ENCODE results near the gene RAB24.
A peak's percentile ranks its signal among the peaks of the same experiment; 100 is the strongest.

Gene RAB24

DNA sequence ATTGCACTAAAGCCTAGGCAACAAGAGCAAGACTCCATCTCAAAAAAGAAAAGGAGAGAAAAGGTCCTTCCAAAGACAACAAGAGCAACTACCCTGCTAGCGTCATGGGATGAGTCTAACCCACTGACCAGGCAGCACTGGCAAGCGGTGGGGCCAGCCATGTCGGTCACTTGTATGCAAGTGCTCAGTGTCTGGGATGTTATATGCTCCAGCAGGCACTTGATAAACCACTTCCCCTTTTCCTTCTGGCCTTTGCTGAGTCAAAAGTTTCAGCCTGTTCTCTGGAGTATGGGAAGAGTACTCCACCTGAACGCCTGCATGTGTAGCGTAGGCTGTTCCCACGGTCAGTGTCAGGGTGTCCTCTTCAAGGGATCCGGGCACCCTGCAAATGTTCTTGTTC lies 17.4 kb upstream of the RAB24 start:
- Histone ChIP-seq H3K9ac (ENCODE audit: low read length in 5 of 5) (no peak overlapping the region), H3K36me3 (ENCODE audit: control insufficient read depth in 5 of 5, insufficient read depth in 5 of 5, low read length in 5 of 5) (peaks cover 0 to 8% (median 6%) of the 10 kb centered on the region in 5 donors), H3K9me3 (ENCODE audit: control insufficient read depth in 5 of 5, low read length in 5 of 5) (no peaks in the 10 kb centered on the region), H3K27me3 (ENCODE audit: control insufficient read depth in 5 of 5, insufficient read depth in 4 of 5, low read length in 5 of 5) (no peaks in the 10 kb centered on the region), H3K27ac (ENCODE audit: low read depth, low read length) (no peak overlapping the region), H3K4me1 (ENCODE audit: control insufficient read depth in 5 of 5, insufficient read depth in 5 of 5, low read length in 5 of 5) (peaks cover 0 to 6% (median 0%) of the 10 kb centered on the region in 5 donors), H3K4me3 (ENCODE audit: low read depth in 1 of 5, low read length in 5 of 5) (no peak overlapping the region)

DNA sequence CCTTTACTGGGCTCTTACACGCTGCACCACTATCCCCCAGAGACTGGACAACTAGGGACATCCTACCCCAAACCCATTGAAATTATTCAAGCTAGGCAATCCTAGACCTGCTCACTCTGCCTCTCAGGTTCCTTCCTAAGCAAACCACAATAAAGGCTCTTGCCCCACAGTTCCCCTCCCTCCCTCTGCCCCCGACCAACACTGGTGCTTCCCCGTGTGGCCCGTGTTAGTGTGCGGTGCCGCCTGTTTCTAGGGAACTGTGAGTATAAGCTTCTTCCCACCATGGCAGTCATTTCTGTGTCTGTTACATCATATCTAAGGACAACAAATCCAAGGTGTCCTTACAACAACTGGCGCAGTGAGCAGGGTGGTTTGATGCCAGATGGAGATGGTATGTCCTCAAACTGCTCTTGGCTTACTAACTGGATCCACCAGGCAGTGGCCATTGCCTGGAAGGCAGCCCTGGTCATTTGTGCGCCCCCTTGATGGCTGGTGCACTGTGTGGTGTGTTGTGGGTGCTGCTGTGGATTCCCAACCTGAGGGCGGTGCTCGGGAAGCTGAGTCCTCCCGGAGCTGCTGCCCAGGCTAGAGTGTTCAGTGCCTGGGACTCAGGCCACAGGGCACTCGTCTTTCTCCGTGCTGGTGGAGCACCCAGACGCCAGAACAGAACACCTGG lies 16.5 kb upstream of the RAB24 start:
- Histone ChIP-seq H3K27me3 (ENCODE audit: control insufficient read depth in 5 of 5, insufficient read depth in 4 of 5, low read length in 5 of 5) (no peaks in the 10 kb centered on the region), H3K36me3 (ENCODE audit: control insufficient read depth in 5 of 5, insufficient read depth in 5 of 5, low read length in 5 of 5) (peaks cover 0 to 8% (median 6%) of the 10 kb centered on the region in 5 donors), H3K9me3 (ENCODE audit: control insufficient read depth in 5 of 5, low read length in 5 of 5) (no peaks in the 10 kb centered on the region), H3K27ac (ENCODE audit: low read depth, low read length) (no peak overlapping the region), H3K4me1 (ENCODE audit: control insufficient read depth in 5 of 5, insufficient read depth in 5 of 5, low read length in 5 of 5) (peaks cover 0 to 6% (median 0%) of the 10 kb centered on the region in 5 donors), H3K9ac (ENCODE audit: low read length in 5 of 5) (no peak overlapping the region), H3K4me3 (ENCODE audit: low read depth in 1 of 5, low read length in 5 of 5) (no peak overlapping the region)

DNA sequence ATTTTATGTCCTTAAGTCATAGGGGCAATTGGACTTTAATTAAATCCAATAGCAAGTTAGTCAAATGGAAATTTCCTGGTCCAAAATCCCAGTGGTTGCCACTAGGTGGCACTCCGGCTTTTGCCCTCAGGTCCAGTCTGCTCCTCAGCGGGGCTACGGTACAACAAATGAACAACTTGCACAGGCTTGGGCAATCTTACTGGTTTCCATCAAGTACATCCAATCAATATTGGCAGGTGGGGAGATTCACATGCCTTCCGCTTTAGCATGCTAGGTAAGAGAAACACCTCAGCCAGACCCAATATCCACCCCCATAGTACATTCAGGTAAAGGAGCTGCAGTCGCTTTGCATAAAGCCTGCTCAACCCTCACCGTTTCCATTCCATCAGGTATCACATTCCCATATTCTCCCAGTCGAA lies 14.4 kb upstream of the RAB24 start:
- H3K4me1 ChIP-seq (ENCODE audit: control insufficient read depth in 5 of 5, insufficient read depth in 5 of 5, low read length in 5 of 5), result peaks cover 0 to 6% (median 0%) of the 10 kb centered on the region in 5 donors
- no peaks in the 10 kb centered on the region for H3K27me3 ChIP-seq (ENCODE audit: control insufficient read depth in 5 of 5, insufficient read depth in 4 of 5, low read length in 5 of 5)
- H3K9ac ChIP-seq (ENCODE audit: low read length in 5 of 5), result no peak overlapping the region
- peaks cover 0 to 8% (median 5%) of the 10 kb centered on the region in 5 donors for H3K36me3 ChIP-seq (ENCODE audit: control insufficient read depth in 5 of 5, insufficient read depth in 5 of 5, low read length in 5 of 5)
- H3K4me3 ChIP-seq (ENCODE audit: low read depth in 1 of 5, low read length in 5 of 5), result no peak overlapping the region
- H3K27ac ChIP-seq (ENCODE audit: low read depth, low read length), result no peak overlapping the region
- H3K9me3 ChIP-seq (ENCODE audit: control insufficient read depth in 5 of 5, low read length in 5 of 5), result no peaks in the 10 kb centered on the region

DNA sequence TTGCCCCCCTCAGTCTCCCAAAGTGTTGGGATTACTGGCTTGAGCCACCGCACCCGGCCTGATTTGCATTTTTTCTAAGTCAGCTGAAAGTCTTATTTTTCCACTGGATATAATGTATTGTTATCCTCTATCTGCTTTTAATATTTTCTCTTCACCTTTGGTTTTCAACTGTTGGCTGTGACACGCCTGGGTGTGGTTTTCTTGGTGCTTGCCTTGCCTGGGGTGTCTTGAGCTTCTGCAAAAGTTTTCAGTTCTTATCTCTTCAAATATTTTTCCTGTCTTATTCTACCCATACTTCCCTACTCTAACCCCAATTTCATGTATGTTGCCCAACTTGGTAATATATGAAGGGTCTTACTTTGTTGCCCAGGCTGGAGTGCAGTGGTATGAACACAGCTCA lies 12.5 kb upstream of the RAB24 start:
- Histone ChIP-seq H3K4me1 (ENCODE audit: control insufficient read depth in 5 of 5, insufficient read depth in 5 of 5, low read length in 5 of 5) (peaks cover 0 to 24% (median 16%) of the 10 kb centered on the region in 5 donors), H3K9me3 (ENCODE audit: control insufficient read depth in 5 of 5, low read length in 5 of 5) (no peaks in the 10 kb centered on the region), H3K27ac (ENCODE audit: low read depth, low read length) (no peak overlapping the region), H3K27me3 (ENCODE audit: control insufficient read depth in 5 of 5, insufficient read depth in 4 of 5, low read length in 5 of 5) (no peaks in the 10 kb centered on the region), H3K36me3 (ENCODE audit: control insufficient read depth in 5 of 5, insufficient read depth in 5 of 5, low read length in 5 of 5) (peaks cover 0 to 7% (median 5%) of the 10 kb centered on the region in 5 donors), H3K9ac (ENCODE audit: low read length in 5 of 5) (no peak overlapping the region), H3K4me3 (ENCODE audit: low read depth in 1 of 5, low read length in 5 of 5) (no peak overlapping the region)

DNA sequence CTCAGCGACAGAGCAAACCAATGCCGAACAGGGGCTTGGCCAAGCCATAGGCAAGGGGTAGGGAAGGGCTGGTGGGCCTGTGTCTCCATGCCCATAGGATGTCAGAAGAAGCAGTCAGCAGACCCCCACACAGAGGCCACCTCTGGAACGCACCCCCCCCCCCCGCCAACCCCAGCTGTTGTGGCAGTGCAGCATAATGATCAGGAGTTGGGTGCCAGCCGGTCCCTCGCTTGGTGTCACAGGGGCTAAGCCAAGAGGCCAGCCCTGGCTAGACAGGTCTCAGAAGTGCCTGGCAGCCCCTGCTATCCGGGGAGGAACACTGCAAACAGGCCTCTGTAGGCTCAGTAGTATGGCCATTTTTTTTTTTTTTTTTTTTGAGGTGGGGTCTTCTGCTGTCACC lies 11.9 kb upstream of the RAB24 start:
- Histone ChIP-seq H3K4me1 (ENCODE audit: control insufficient read depth in 5 of 5, insufficient read depth in 5 of 5, low read length in 5 of 5) (peaks cover 0 to 25% (median 22%) of the 10 kb centered on the region in 5 donors), H3K9me3 (ENCODE audit: control insufficient read depth in 5 of 5, low read length in 5 of 5) (no peaks in the 10 kb centered on the region), H3K9ac (ENCODE audit: low read length in 5 of 5) (no peak overlapping the region), H3K27ac (ENCODE audit: low read depth, low read length) (no peak overlapping the region), H3K4me3 (ENCODE audit: low read depth in 1 of 5, low read length in 5 of 5) (no peak overlapping the region), H3K27me3 (ENCODE audit: control insufficient read depth in 5 of 5, insufficient read depth in 4 of 5, low read length in 5 of 5) (no peaks in the 10 kb centered on the region), H3K36me3 (ENCODE audit: control insufficient read depth in 5 of 5, insufficient read depth in 5 of 5, low read length in 5 of 5) (peaks cover 0 to 7% (median 4%) of the 10 kb centered on the region in 5 donors)

DNA sequence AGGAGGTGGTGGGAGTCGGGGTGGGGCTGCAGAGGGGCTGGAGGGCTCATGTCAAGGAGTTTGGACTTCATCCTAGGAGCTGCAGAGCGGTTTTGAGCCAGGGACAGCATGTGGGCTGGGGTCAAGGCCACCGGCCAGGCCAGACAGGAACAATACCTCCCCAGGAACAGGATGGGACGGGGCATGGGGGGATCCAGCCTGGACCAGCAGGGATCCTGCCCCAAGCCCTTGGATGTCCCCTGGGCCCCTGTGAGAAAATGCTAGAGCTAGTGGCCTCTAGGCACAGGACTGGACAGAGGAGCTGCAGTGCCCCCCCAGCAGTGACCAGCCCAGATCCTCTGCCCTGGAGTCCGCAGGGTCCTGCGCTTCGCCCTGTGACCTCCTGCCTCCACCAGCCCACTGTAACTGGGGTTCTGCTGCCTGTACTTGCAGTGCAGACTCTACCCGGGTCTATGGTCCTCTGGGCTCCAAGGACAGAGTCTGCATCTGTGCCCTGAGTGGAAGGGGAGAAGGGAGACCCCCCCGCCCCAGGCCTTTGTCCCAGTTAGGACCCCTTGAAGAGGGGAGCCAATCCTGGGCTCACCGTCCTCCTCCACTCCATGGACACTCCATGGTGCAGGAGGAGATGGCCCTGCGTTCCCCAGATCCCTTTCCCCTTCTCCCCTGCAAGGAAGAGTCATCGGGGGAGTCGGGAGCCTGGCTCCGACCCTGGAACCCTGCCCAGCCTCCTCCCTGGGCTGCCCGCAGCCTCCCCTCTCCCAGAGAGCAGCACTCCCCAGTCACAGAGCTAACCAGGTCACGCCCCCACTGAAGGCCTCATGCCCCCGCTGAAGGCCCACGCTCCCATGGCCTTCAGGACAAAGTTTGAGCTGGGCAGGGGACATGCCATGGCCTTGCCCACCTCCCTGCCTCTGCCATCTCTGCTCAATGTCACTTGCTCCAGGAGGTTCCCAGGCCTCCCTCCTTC lies 11.1 kb upstream of the RAB24 start:
- H3K27me3 ChIP-seq (ENCODE audit: control insufficient read depth in 5 of 5, insufficient read depth in 4 of 5, low read length in 5 of 5), result no peaks in the 10 kb centered on the region
- peaks cover 0 to 32% (median 28%) of the 10 kb centered on the region in 5 donors for H3K4me1 ChIP-seq (ENCODE audit: control insufficient read depth in 5 of 5, insufficient read depth in 5 of 5, low read length in 5 of 5)
- peaks cover 0 to 3% (median 0%) of the 10 kb centered on the region in 5 donors for H3K36me3 ChIP-seq (ENCODE audit: control insufficient read depth in 5 of 5, insufficient read depth in 5 of 5, low read length in 5 of 5)
- H3K9me3 ChIP-seq (ENCODE audit: control insufficient read depth in 5 of 5, low read length in 5 of 5), result no peaks in the 10 kb centered on the region
- no peak overlapping the region for H3K4me3 ChIP-seq (ENCODE audit: low read depth in 1 of 5, low read length in 5 of 5)
- no peak overlapping the region for H3K27ac ChIP-seq (ENCODE audit: low read depth, low read length)
- H3K9ac ChIP-seq (ENCODE audit: low read length in 5 of 5), result no peak overlapping the region

DNA sequence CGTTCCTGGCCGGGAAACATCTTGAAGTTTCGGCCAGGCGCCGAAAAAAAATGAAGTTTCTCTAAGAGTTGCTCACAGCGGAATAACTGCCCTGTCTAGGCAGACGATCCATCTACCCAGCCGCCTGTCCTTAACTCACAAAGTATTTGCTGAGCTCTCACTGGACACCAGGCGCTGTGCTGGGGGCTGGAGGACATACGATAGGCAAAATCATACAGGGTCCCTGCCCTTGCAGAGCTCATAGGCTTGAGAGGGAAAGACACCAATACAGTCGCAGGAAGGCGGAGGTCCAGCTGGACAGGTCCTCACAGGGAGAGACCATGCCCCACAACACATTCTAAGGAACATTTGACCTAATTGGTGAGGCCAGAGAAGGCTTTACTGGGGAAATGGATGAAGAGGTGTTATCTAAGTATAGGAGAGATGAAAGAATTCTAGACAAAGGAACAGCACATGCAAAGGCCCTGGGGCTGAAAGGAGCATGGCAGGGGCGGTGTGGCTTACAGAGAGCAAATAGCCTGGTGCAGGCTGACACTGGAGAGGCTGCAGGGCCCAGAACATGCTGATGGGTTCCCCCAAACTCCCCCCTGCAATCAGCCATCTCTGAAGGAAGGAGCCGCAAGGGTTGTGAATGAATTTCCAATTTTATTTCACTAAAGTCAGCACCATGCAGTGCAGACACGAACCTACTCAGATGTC lies 10.2 kb upstream of the RAB24 start:
- Histone ChIP-seq H3K27ac (ENCODE audit: low read depth, low read length) (no peak overlapping the region), H3K36me3 (ENCODE audit: control insufficient read depth in 5 of 5, insufficient read depth in 5 of 5, low read length in 5 of 5) (peaks cover 0 to 3% (median 0%) of the 10 kb centered on the region in 5 donors), H3K9ac (ENCODE audit: low read length in 5 of 5) (no peak overlapping the region), H3K27me3 (ENCODE audit: control insufficient read depth in 5 of 5, insufficient read depth in 4 of 5, low read length in 5 of 5) (no peaks in the 10 kb centered on the region), H3K4me1 (ENCODE audit: control insufficient read depth in 5 of 5, insufficient read depth in 5 of 5, low read length in 5 of 5) (peaks cover 0 to 35% (median 30%) of the 10 kb centered on the region in 5 donors), H3K4me3 (ENCODE audit: low read depth in 1 of 5, low read length in 5 of 5) (no peak overlapping the region), H3K9me3 (ENCODE audit: control insufficient read depth in 5 of 5, low read length in 5 of 5) (no peaks in the 10 kb centered on the region)

DNA sequence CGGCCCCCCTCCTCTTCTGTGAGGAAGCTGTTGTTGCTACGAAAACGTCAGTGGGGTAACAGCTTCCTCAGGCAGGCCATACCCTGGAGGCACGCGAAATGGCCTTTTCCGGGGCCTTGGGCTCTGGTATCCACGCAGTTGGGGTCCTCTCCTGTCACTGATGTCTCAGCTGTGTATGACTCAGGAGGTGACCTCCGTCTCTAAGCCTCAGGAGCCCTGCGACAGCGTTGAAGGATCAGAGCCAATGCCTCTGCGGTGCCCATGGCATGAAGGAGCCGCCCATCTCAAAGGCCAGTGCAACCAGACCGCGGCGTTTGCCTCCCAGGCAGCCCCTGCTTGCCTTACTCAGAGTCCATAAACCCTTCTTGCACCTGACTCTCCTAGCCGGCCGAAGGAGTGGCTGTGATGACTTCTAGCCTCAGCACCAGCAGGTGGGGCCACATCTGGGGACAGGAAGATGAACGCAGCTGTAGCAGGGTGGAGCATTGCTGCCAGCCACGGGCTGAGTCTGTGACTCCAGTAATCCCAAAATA lies 9.2 kb upstream of the RAB24 start:
- Histone ChIP-seq H3K9ac (ENCODE audit: low read length in 5 of 5) (no peak overlapping the region), H3K27me3 (ENCODE audit: control insufficient read depth in 5 of 5, insufficient read depth in 4 of 5, low read length in 5 of 5) (no peaks in the 10 kb centered on the region), H3K36me3 (ENCODE audit: control insufficient read depth in 5 of 5, insufficient read depth in 5 of 5, low read length in 5 of 5) (peaks cover 0 to 3% (median 0%) of the 10 kb centered on the region in 5 donors), H3K4me1 (ENCODE audit: control insufficient read depth in 5 of 5, insufficient read depth in 5 of 5, low read length in 5 of 5) (peaks cover 0 to 40% (median 30%) of the 10 kb centered on the region in 5 donors), H3K9me3 (ENCODE audit: control insufficient read depth in 5 of 5, low read length in 5 of 5) (no peaks in the 10 kb centered on the region), H3K27ac (ENCODE audit: low read depth, low read length) (no peak overlapping the region), H3K4me3 (ENCODE audit: low read depth in 1 of 5, low read length in 5 of 5) (peak overlapping the region in 3 of 5 donors; percentile 33 to 73 (median 67))

DNA sequence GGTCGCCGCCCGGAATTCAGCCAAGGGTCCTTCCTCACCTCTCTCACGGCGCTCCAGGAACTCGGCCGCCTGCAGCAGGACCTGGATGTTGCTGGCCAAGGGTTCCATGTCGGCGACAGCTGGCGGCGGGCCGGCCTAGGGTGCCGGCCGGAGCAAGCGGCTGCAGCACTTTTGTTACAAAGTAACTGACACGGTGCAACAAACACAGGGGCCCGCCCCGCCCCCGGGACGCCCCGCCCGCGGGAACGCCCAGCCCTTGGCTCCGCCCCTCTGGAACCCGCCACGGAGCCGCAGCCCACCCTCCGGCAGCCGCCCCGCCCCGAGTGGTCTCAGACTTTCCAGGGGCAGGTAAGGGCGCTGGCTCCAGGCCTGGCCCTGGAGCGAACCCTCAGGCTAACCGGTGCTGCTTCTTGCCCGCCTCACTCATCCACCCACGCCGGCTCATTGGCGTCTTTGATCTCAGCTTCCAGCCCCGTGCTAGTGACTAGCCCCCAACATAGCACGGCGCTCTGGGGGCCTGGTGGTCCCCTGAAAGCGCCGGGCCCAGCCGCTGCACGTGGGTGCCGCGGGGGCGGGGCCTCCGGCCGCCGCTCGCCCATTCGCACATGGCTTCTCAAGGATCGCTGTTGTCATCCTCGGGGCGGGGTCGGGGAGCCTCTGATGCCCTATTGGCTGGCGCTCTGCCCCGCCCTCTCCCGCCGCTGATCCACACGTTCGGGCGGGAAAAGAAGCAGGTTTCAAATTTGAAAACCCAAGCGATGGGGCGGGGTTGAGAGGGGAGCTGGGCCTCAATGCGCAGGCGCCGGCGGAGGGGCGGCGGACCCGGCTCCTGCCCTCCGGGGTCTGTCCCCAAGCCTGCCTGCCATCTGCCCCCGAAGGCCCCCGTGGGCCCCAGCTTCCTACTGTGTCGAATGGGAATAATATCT lies 8.5 kb upstream of the RAB24 start, which contains the start of gene MXD3:
Gene MXD3 (minus strand): TSS at position 176 of the 926 bp plus-strand sequence. CDS start 68 bp downstream, at position 108.
- no peak within 1 kb of the TSS for H3K27ac ChIP-seq (ENCODE audit: low read depth, low read length)
- peaks cover 0 to 7% (median 6%) of the 10 kb centered on the region in 5 donors for H3K36me3 ChIP-seq (ENCODE audit: control insufficient read depth in 5 of 5, insufficient read depth in 5 of 5, low read length in 5 of 5)
- H3K27me3 ChIP-seq (ENCODE audit: control insufficient read depth in 5 of 5, insufficient read depth in 4 of 5, low read length in 5 of 5), result no peaks in the 10 kb centered on the region
- H3K9me3 ChIP-seq (ENCODE audit: control insufficient read depth in 5 of 5, low read length in 5 of 5), result no peaks in the 10 kb centered on the region
- peaks cover under 1 to 47% (median 37%) of the 10 kb centered on the region in 5 donors for H3K4me1 ChIP-seq (ENCODE audit: control insufficient read depth in 5 of 5, insufficient read depth in 5 of 5, low read length in 5 of 5)
- peak within 1 kb of the TSS in 1 of 5 donors; percentile 52 for H3K9ac ChIP-seq (ENCODE audit: low read length in 5 of 5)
- peak within 1 kb of the TSS in 4 of 5 donors; percentile 50 to 73 (median 63) for H3K4me3 ChIP-seq (ENCODE audit: low read depth in 1 of 5, low read length in 5 of 5)
